HepG2 (cell line): Measurements from ENCODE around the gene DLG2. TPM values are rescaled to one million over a fixed set of nuclear protein-coding genes. Genes with fewer than 3 reads are reported as not detected.

Source experiments
- ATAC-seq: fragments of 200-7000 bp; cut with Tn5 transposase; 3 replicates; pipeline ENCODE4 v1.9.1; 2020; ENCODE audit warnings: mild to moderate bottlenecking, moderate library complexity
- BruUV-seq: library from RNA; stranded (reverse); fragments of 400-500 nt; replicated peaks from 2 replicates; lab custom pipeline; 2021; lab: Mats Ljungman, UMichigan
- CTCF ChIA-PET: fragments of 300-600 bp; formaldehyde crosslinking; extraction: SDS; loops from one replicate; lab custom pipeline; 2021; ENCODE audit warnings: low total read pairs, inconsistent platforms, low intra/inter-chr PET ratio; lab: Yijun Ruan, JAX
- POLR2A ChIA-PET: fragments of 350-600 bp; sonication (Branson Sonifier 250); formaldehyde crosslinking; loops from one replicate; lab custom pipeline; 2020; ENCODE audit warnings: antibody characterized with exemption, inconsistent platforms; lab: Yijun Ruan, JAX
- DNase-seq: peaks from one replicate; pipeline ENCODE4 v3.0.0-alpha.2; 2015; ENCODE audit warnings: low spot score
- FAIRE-seq: peaks from 3 replicates; lab custom pipeline; 2011; peaks lifted over from hg19 to GRCh38; lab: Jason Lieb, UNC
- H2AFZ ChIP-seq: one replicate; pipeline ENCODE4 v1.6.1; 2011; ENCODE audit warnings: low read length, inconsistent platforms
- H3K27ac ChIP-seq: fragments of 300-600 bp; 3 replicates; pipeline ENCODE4 v1.8.0; 2011; ENCODE audit warnings: mixed run types, mild to moderate bottlenecking, mixed read lengths, low read length, inconsistent platforms; ENCODE audit not compliant: insufficient read depth; ENCODE audit errors: extremely low read length
- H3K27me3 ChIP-seq, 2 experiments: fragments of 200-600 bp in 1 of 2; 2 replicates in 1 of 2; 3 replicates in 1 of 2; pipeline versions ENCODE4 v1.6.0 to v1.8.0; 2011; ENCODE audit warnings: low read length in 2 of 2, mild to moderate bottlenecking in 2 of 2, moderate library complexity in 2 of 2, inconsistent platforms in 1 of 2; ENCODE audit not compliant: insufficient read depth in 2 of 2, control insufficient read depth in 1 of 2
- H3K36me3 ChIP-seq, 2 experiments: fragments of 200-600 bp in 1 of 2; replicated peaks in 1 of 2; 2 replicates in 1 of 2; 3 replicates in 1 of 2; pipeline versions ENCODE4 v1.5.1 to v1.8.0; 2011; ENCODE audit warnings: low read length in 2 of 2, inconsistent platforms in 1 of 2; ENCODE audit not compliant: insufficient read depth in 2 of 2, control insufficient read depth in 1 of 2
- H3K4me1 ChIP-seq: 2 replicates; pipeline ENCODE4 v1.5.1; 2012; ENCODE audit warnings: low read length, inconsistent platforms; ENCODE audit not compliant: insufficient read depth
- H3K4me2 ChIP-seq: 2 replicates; pipeline ENCODE4 v1.6.0; 2011; ENCODE audit warnings: low read depth, low read length, inconsistent platforms
- H3K4me3 ChIP-seq, 3 experiments: fragments of 200-600 bp in 1 of 3; sonication (generic), shearing (Covaris generic) in 1 of 3; replicated peaks in 1 of 3; 2 replicates each; pipeline ENCODE4 v1.5.1; 2011 to 2016; ENCODE audit warnings: low read length in 3 of 3, inconsistent platforms in 2 of 3, low read depth in 2 of 3, mild to moderate bottlenecking in 2 of 3, control low read depth in 1 of 3, mixed read lengths in 1 of 3; ENCODE audit not compliant: insufficient read depth in 1 of 3
- H3K79me2 ChIP-seq: one replicate; pipeline ENCODE4 v1.6.1; 2011; ENCODE audit warnings: low read length, inconsistent platforms; ENCODE audit not compliant: insufficient read depth
- H3K9ac ChIP-seq: 2 replicates; pipeline ENCODE4 v1.6.0; 2011; ENCODE audit warnings: mild to moderate bottlenecking, low read depth, low read length, inconsistent platforms; ENCODE audit not compliant: insufficient read depth
- H3K9me3 ChIP-seq: 2 replicates; pipeline ENCODE4 v1.5.1; 2012; ENCODE audit warnings: mild to moderate bottlenecking, low read length
- H4K20me1 ChIP-seq: 2 replicates; pipeline ENCODE4 v1.6.0; 2011; ENCODE audit warnings: inconsistent platforms, mild to moderate bottlenecking, low read length, moderate library complexity; ENCODE audit not compliant: insufficient read depth
- ARID2 ChIP-seq: sonication (generic); formaldehyde crosslinking; IDR thresholded peaks from 2 replicates; pipeline ENCODE4 v1.8.1; 2022; ENCODE audit warnings: mild to moderate bottlenecking, missing genetic modification reagents, borderline replicate concordance
- NCOR1 ChIP-seq: fragments of 200-600 bp; sonication (generic); IDR thresholded peaks from 2 replicates; pipeline ENCODE4 v1.7.0; 2017; ENCODE audit warnings: antibody characterized with exemption, low read length, borderline replicate concordance
- NFIB ChIP-seq: sonication (generic); formaldehyde crosslinking; IDR thresholded peaks from 2 replicates; pipeline ENCODE4 v1.9.0; 2021; ENCODE audit warnings: missing genetic modification reagents, mild to moderate bottlenecking, borderline replicate concordance
- PCBP1 ChIP-seq: fragments of 200-400 bp; formaldehyde crosslinking; IDR thresholded peaks from 2 replicates; pipeline ENCODE4 v1.6.1; 2017; ENCODE audit warnings: mild to moderate bottlenecking, low read depth, low read length, borderline replicate concordance
- RAD21 ChIP-seq: fragments of 450-650 bp; formaldehyde crosslinking; IDR thresholded peaks from 2 replicates; pipeline ENCODE4 v1.5.0; 2020; ENCODE audit warnings: mild to moderate bottlenecking
- RARG ChIP-seq: sonication (generic); formaldehyde crosslinking; IDR thresholded peaks from 2 replicates; pipeline ENCODE4 v1.4.0; 2020; ENCODE audit warnings: low read depth, mild to moderate bottlenecking, missing genetic modification reagents
- TBL1XR1 ChIP-seq: fragments of 150-350 bp; IDR thresholded peaks from 2 replicates; pipeline ENCODE4 v1.6.1; 2014; ENCODE audit warnings: borderline replicate concordance, low read length; ENCODE audit not compliant: partially characterized antibody
- TOE1 ChIP-seq: sonication (generic); formaldehyde crosslinking; IDR thresholded peaks from 2 replicates; pipeline ENCODE4 v1.4.0; 2020; ENCODE audit warnings: mild to moderate bottlenecking, missing genetic modification reagents
- ZC3H4 ChIP-seq: sonication (generic); formaldehyde crosslinking; IDR thresholded peaks from 2 replicates; pipeline ENCODE4 v1.4.0; 2020; ENCODE audit warnings: missing genetic modification reagents, borderline replicate concordance
- ZNF256 ChIP-seq: sonication (generic); formaldehyde crosslinking; conservative IDR thresholded peaks from 2 replicates; pipeline ENCODE4 v1.4.0; 2020; ENCODE audit warnings: missing genetic modification reagents
- ZNF451 ChIP-seq: sonication (generic); formaldehyde crosslinking; IDR thresholded peaks from 2 replicates; pipeline ENCODE4 v1.5.0; 2020; ENCODE audit warnings: mild to moderate bottlenecking, missing genetic modification reagents
- ZNF563 ChIP-seq: sonication (generic); formaldehyde crosslinking; IDR thresholded peaks from 2 replicates; pipeline ENCODE4 v1.8.0; 2022; ENCODE audit warnings: mild to moderate bottlenecking, moderate library complexity, missing genetic modification reagents
- ZNF564 ChIP-seq: sonication (generic); formaldehyde crosslinking; IDR thresholded peaks from 2 replicates; pipeline ENCODE4 v1.8.1; 2023; ENCODE audit warnings: mild to moderate bottlenecking, missing genetic modification reagents
- ZNF878 ChIP-seq: sonication (generic); formaldehyde crosslinking; IDR thresholded peaks from 2 replicates; pipeline ENCODE4 v1.8.1; 2023; ENCODE audit warnings: mild to moderate bottlenecking, missing genetic modification reagents, moderate library complexity
- whole genome bisulfite sequencing: methylation state at CpG from one replicate; pipeline ENCODE4 v1.1.6; 2017; ENCODE audit warnings: low lambda C conversion rate; 5-methylcytosine and 5-hydroxymethylcytosine counted together
- in situ Hi-C: cut with HindIII; loops from 2 replicates; pipeline ENCODE4 v1.10.0; 2017; ENCODE audit warnings: low pct_unique_long_range_greater_than_20kb; ENCODE audit not compliant: extremely low pct_ligation_motif_present
- intact Hi-C: fragments of 100-400 bp; cut with micrococcal nuclease; formaldehyde crosslinking; loops from one replicate; pipeline ENCODE4 v1.10.0; 2022; ENCODE audit not compliant: unreplicated experiment
- polyA plus RNA-seq, 8 experiments: library from polyadenylated mRNA; depleted of rRNA in 3 of 8; stranded (reverse) in 7 of 8; unstranded in 1 of 8; fragments of >200 nt; fragmentation: Illumina TruSeq in 4 of 8; extraction: Trizol in 4 of 8; gene quantifications; 2 replicates each; pipeline versions ENCODE4 v1.2.1 to v1.2.3, GENCODE V29; 2011 to 2016; ENCODE audit warnings: low read depth in 4 of 8, missing spikeins in 1 of 8, mixed read lengths in 1 of 8; ENCODE audit not compliant: insufficient read depth in 1 of 8
- total RNA-seq, 5 experiments: library from RNA; depleted of rRNA; stranded (reverse); fragments of >200 nt; fragmentation: Illumina TruSeq; extraction: Trizol; gene quantifications; 2 replicates each; pipeline ENCODE4 v1.2.3, GENCODE V29; 2016; ENCODE audit warnings: low read depth in 1 of 5
- TF ChIP-seq, protein P1 (sequence below): sonication (generic); formaldehyde crosslinking; IDR thresholded peaks from 2 replicates; pipeline ENCODE4 v1.5.0; 2020; ENCODE audit warnings: missing genetic modification reagents
- TF ChIP-seq, protein P2 (sequence below): sonication (generic); formaldehyde crosslinking; IDR thresholded peaks from 2 replicates; pipeline ENCODE4 v1.4.0; 2020; ENCODE audit warnings: missing genetic modification reagents
- TF ChIP-seq, protein P3 (sequence below): sonication (generic); formaldehyde crosslinking; IDR thresholded peaks from 2 replicates; pipeline ENCODE4 v1.8.1; 2023; ENCODE audit warnings: mild to moderate bottlenecking, missing genetic modification reagents
- TF ChIP-seq, protein P4 (sequence below): sonication (generic); formaldehyde crosslinking; IDR thresholded peaks from 2 replicates; pipeline ENCODE4 v1.5.0; 2020; ENCODE audit warnings: mild to moderate bottlenecking, missing genetic modification reagents, borderline replicate concordance

Gene DLG2
- total and polyA plus RNA-seq, 2 of the 13 experiments (the other 11 are each of a cell fraction or from before 2014, with no cell fraction given) = 0.46 to 1.0 TPM

DNA sequence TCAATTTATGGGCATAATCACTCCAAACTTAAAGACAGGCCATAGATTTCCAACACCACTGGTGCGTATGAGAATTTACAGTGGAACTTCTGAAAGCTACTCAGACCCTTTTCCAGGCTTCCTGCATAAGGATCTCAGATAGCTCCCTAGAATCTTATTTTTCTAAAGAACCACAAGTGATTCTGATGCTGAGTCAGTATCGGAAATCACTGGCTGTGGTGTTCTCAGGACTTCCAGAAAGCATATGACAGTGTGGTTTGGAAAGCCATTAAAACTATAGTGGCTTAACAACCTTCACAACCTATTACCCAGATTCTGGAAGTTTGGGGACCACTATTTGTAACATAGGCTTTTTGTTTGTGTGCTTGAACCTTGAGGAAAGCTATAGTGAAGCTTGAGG is 756.0 kb downstream of the DLG2 start:
- Histone ChIP-seq H3K79me2 (no peaks in the 10 kb centered on the region), H3K9me3 (no peaks in the 10 kb centered on the region), H3K4me3 (no peak overlapping the region), H3K27me3 (no peaks in the 10 kb centered on the region), H3K27ac (no peak overlapping the region), H3K9ac (no peak overlapping the region), H3K4me1 (no peaks in the 10 kb centered on the region), H4K20me1 (no peaks in the 10 kb centered on the region), H3K36me3 (no peaks in the 10 kb centered on the region), H3K4me2 (no peak overlapping the region), H2AFZ (no peak overlapping the region)
- in situ Hi-C loops = no loop called here
- FAIRE-seq = no peak
- intact Hi-C loops = no loop called here
- ChIA-PET POLR2A (no interaction called here), CTCF (no interaction called here)
- TF ChIP-seq TBL1XR1 (no peak), ZNF564 (CRISPR knock-in tag) (no peak), RAD21 (CRISPR knock-in tag) (no peak), ZNF563 (CRISPR knock-in tag) (no peak), ZNF451 (no peak), RARG (CRISPR knock-in tag) (no peak), PCBP1 (no peak), NFIB (no peak), TOE1 (CRISPR knock-in tag) (no peak), ARID2 (CRISPR knock-in tag) (no peak), NCOR1 (no peak), ZNF878 (no peak), ZNF256 (no peak), ZC3H4 (CRISPR knock-in tag) (no peak)
- TF ChIP-seq, protein P1, sequence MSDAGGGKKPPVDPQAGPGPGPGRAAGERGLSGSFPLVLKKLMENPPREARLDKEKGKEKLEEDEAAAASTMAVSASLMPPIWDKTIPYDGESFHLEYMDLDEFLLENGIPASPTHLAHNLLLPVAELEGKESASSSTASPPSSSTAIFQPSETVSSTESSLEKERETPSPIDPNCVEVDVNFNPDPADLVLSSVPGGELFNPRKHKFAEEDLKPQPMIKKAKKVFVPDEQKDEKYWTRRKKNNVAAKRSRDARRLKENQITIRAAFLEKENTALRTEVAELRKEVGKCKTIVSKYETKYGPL (CRISPR knock-in tag) = no peak
- TF ChIP-seq, protein P2, sequence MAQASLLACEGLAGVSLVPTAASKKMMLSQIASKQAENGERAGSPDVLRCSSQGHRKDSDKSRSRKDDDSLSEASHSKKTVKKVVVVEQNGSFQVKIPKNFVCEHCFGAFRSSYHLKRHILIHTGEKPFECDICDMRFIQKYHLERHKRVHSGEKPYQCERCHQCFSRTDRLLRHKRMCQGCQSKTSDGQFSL (CRISPR knock-in tag) = no peak
- TF ChIP-seq, protein P3, sequence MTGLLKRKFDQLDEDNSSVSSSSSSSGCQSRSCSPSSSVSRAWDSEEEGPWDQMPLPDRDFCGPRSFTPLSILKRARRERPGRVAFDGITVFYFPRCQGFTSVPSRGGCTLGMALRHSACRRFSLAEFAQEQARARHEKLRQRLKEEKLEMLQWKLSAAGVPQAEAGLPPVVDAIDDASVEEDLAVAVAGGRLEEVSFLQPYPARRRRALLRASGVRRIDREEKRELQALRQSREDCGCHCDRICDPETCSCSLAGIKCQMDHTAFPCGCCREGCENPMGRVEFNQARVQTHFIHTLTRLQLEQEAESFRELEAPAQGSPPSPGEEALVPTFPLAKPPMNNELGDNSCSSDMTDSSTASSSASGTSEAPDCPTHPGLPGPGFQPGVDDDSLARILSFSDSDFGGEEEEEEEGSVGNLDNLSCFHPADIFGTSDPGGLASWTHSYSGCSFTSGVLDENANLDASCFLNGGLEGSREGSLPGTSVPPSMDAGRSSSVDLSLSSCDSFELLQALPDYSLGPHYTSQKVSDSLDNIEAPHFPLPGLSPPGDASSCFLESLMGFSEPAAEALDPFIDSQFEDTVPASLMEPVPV (CRISPR knock-in tag) = no peak
- TF ChIP-seq, protein P4, sequence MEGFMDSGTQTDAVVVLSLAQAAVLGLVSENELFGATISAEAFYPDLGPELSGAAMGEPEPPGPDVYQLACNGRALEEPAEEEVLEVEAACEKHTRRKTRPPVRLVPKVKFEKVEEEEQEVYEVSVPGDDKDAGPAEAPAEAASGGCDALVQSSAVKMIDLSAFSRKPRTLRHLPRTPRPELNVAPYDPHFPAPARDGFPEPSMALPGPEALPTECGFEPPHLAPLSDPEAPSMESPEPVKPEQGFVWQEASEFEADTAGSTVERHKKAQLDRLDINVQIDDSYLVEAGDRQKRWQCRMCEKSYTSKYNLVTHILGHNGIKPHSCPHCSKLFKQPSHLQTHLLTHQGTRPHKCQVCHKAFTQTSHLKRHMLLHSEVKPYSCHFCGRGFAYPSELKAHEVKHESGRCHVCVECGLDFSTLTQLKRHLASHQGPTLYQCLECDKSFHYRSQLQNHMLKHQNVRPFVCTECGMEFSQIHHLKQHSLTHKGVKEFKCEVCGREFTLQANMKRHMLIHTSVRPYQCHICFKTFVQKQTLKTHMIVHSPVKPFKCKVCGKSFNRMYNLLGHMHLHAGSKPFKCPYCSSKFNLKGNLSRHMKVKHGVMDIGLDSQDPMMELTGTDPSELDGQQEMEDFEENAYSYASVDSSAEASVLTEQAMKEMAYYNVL (CRISPR knock-in tag) = no peak
- ATAC-seq = no peak
- no TSS peak for BruUV-seq
- 50% methylated on average over 2 of the region's 2 CpGs for WGBS
- no peak for DNase-seq
